ENCODE measurements around the gene APOL1. TPM values are rescaled to one million over a fixed set of nuclear protein-coding genes. Genes with fewer than 3 reads are reported as not detected.
"Not testable (repeated sequence)": the region's sequence is repeated elsewhere in the genome, so short reads cannot be mapped to it uniquely, and the experiment has no call there.

Gene APOL1
- total and polyA plus RNA-seq, 11 donors, result 10.4 to 132 (median 18.1) TPM

DNA sequence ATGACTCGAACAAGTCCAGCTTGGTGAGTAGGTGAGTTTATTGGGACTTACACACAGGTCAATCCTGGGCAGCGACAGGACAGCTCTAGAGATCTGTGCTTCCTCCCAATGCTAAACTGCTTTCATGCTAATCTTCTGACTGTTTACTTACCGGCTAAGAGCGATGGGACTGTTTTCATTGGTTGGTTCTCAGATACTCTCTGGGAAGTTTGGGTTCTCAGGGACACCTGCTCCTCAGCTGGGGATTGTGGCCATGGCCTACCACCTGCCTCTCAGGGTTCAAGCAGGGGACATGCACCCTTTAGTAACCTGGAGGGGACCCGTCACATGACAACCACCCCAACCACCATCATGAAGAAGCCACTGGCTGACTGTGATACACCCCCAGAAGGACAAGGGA lies 26.7 kb upstream of the APOL1 start:
- no peak overlapping the region for H3K27ac ChIP-seq
- H3K9me3 ChIP-seq, result no peaks in the 10 kb centered on the region
- peaks cover 0 to 55% (median 42%) of the 10 kb centered on the region in 9 donors for H3K36me3 ChIP-seq
- no peak for ATAC-seq
- no peak for DNase-seq
- H3K27me3 ChIP-seq, result no peaks in the 10 kb centered on the region
- 86 to 94% (median 92%) methylated on average over 5 of the region's 5 CpGs for WGBS, 4 donors
- H3K4me1 ChIP-seq, result peaks cover 0 to 20% (median 14%) of the 10 kb centered on the region in 12 donors
- TF ChIP-seq, protein P1, sequence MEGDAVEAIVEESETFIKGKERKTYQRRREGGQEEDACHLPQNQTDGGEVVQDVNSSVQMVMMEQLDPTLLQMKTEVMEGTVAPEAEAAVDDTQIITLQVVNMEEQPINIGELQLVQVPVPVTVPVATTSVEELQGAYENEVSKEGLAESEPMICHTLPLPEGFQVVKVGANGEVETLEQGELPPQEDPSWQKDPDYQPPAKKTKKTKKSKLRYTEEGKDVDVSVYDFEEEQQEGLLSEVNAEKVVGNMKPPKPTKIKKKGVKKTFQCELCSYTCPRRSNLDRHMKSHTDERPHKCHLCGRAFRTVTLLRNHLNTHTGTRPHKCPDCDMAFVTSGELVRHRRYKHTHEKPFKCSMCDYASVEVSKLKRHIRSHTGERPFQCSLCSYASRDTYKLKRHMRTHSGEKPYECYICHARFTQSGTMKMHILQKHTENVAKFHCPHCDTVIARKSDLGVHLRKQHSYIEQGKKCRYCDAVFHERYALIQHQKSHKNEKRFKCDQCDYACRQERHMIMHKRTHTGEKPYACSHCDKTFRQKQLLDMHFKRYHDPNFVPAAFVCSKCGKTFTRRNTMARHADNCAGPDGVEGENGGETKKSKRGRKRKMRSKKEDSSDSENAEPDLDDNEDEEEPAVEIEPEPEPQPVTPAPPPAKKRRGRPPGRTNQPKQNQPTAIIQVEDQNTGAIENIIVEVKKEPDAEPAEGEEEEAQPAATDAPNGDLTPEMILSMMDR (IDR thresholded peaks at IDR 0.05), result no peak
- no peak for TF ChIP-seq POLR2A (IDR thresholded peaks at IDR 0.05)
- H3K4me3 ChIP-seq, result no peak overlapping the region
- intact Hi-C loops (cut with DNase I), result loop anchor here in 7 of 10 donors (10.0 kb wide), 4 partner anchors 49 to 81 kb away; no protein-coding TSS in a partner anchor

DNA sequence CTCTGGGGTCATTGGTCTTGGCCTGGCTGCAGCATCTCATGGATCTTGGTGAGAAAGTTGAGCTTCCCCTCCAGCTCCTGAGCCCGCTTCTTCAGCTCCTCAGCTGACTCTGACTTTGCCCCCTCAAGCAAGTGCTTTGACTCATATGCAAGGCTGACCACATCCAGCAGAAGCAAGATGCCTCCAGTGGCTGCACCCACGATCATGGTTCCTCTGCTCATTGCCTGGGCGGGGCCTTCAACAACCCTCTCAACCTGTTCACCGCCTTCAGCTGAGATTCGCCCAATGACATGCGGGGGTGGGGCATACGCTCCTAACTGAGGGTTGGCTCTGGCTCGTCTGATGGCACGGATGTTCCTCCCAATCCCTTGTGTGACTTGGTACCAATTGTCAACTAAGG lies 25.5 kb upstream of the APOL1 start:
- H3K36me3 ChIP-seq, result peaks cover 0 to 67% (median 54%) of the 10 kb centered on the region in 9 donors
- no peak overlapping the region for H3K27ac ChIP-seq
- DNase-seq, result no peak
- intact Hi-C loops (cut with DNase I), result loop anchor here in 7 of 10 donors (10.0 kb wide), 4 partner anchors 47 to 83 kb away; no protein-coding TSS in a partner anchor
- no peak for ATAC-seq
- H3K4me1 ChIP-seq, result peaks cover 0 to 12% (median 8%) of the 10 kb centered on the region in 12 donors
- 88 to 93% (median 91%) methylated on average over 9 of the region's 9 CpGs for WGBS, 4 donors
- H3K9me3 ChIP-seq, result no peaks in the 10 kb centered on the region
- H3K4me3 ChIP-seq, result no peak overlapping the region
- no peak for TF ChIP-seq POLR2A (IDR thresholded peaks at IDR 0.05)
- TF ChIP-seq, protein P1 (IDR thresholded peaks at IDR 0.05), result no peak
- no peaks in the 10 kb centered on the region for H3K27me3 ChIP-seq

DNA sequence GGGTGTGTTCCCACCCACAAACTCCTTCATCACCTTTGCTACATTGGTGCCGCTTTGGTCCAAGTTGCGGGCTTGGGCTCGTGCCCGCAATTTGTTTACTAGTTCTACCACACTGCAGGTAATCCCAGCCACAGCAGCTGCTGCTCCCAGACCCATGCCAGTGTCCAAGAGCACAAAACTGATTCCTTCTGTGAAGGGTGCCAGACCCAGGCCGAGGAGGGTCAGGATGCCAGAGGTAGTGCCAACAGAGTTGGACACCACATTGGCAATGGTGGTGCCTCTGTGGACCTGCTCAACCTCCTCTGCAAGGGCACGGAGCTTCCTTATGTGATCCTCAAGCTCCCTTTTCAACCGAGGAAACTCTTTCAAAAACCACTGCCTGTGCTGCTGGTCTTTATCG lies 25.1 kb upstream of the APOL1 start:
- Histone ChIP-seq H3K9me3 (no peaks in the 10 kb centered on the region), H3K36me3 (peaks cover 0 to 71% (median 59%) of the 10 kb centered on the region in 9 donors), H3K27ac (no peak overlapping the region), H3K4me3 (no peak overlapping the region), H3K27me3 (no peaks in the 10 kb centered on the region), H3K4me1 (peaks cover 0 to 12% (median 8%) of the 10 kb centered on the region in 12 donors)
- ATAC-seq (no peak), DNase-seq (no peak)
- TF ChIP-seq, protein P1 (IDR thresholded peaks at IDR 0.05), result no peak
- intact Hi-C loops (cut with DNase I), result loop anchor here in 7 of 10 donors (10.0 kb wide), 4 partner anchors 47 to 83 kb away; no protein-coding TSS in a partner anchor
- WGBS, 4 donors, result 93% methylated on average over 8 of the region's 8 CpGs

DNA sequence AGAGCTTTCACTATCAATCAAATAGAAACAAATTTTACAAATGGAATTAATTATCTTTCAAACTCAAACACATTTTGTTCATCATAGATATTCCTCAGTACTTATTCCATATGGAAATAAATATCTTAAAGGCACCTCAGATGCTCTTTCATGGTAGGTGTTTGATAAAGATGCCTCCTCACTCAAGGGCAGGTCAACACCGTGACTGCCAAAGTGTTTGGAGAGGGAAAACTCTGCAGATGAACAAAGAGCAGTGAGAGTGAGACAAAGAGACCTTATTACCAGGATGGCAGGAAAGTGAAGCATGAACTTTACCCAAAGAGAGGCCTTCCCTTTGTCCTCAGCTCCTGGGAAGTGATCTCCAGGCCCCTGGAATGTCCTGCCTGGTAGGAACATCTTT lies 24.6 kb upstream of the APOL1 start:
- WGBS, 4 donors, result 59 to 82% (median 72%) methylated on average over 1 of the region's 1 CpG
- not testable (repeated sequence) for H3K27me3 ChIP-seq, H3K4me3 ChIP-seq, ATAC-seq, H3K27ac ChIP-seq, H3K9me3 ChIP-seq, DNase-seq
- intact Hi-C loops (cut with DNase I), result loop anchor here in 7 of 10 donors (10.0 kb wide), 4 partner anchors 46 to 84 kb away; no protein-coding TSS in a partner anchor
- Histone ChIP-seq H3K36me3 (peaks cover 0 to 77% (median 64%) of the 10 kb centered on the region in 9 donors), H3K4me1 (peaks cover 0 to 10% (median 3%) of the 10 kb centered on the region in 12 donors)

DNA sequence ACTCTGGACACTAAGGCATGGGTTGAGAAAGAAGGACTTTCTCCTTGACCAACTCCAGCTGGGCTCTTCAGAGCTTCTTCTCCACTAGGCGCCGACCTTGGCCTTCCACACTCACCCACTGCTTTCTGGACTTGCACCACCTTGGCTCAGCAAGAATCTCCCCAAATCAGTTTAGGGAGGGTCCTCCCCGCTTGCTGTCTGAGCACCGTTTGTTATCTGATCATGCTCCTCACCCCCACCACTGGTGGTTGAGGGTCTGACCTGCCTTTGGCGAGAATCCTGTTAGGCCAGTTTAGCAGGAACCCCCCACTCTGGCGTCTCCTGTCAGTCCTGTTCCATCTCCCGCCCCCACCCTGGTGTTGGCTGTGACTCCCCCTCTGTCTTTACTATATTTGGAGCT lies 24.0 kb upstream of the APOL1 start:
- no peak for TF ChIP-seq POLR2A (IDR thresholded peaks at IDR 0.05)
- TF ChIP-seq, protein P1 (IDR thresholded peaks at IDR 0.05), result no peak
- no peak overlapping the region for H3K27ac ChIP-seq
- H3K4me3 ChIP-seq, result no peak overlapping the region
- peaks cover 0 to 83% (median 70%) of the 10 kb centered on the region in 9 donors for H3K36me3 ChIP-seq
- peaks cover 0 to 8% (median 0%) of the 10 kb centered on the region in 12 donors for H3K4me1 ChIP-seq
- intact Hi-C loops (cut with DNase I), result loop anchor here in 7 of 10 donors (10.0 kb wide), 4 partner anchors 46 to 84 kb away; no protein-coding TSS in a partner anchor
- no peaks in the 10 kb centered on the region for H3K9me3 ChIP-seq
- no peak for ATAC-seq
- 87 to 95% (median 88%) methylated on average over 7 of the region's 7 CpGs for WGBS, 4 donors
- DNase-seq, result no peak
- no peaks in the 10 kb centered on the region for H3K27me3 ChIP-seq

DNA sequence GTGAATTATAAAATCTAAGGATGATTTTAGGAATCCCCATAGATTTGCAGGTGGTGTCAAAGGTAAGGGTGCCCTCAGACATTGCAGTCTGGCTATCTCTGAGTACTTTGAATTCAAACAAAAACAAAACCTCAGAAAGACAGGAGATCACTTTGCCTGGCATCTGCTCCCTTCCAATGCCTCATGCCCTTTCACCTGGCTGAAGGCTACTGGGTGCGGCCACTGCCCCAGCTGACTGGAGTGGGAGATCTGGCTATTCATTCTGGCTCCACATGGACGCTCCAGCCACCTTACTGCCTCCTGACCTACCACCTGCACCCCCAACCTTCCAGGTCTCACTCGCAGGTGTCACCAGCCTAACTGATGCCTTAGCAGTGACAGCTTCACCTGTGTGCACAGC lies 23.3 kb upstream of the APOL1 start:
- H3K9me3 ChIP-seq, DNase-seq, ATAC-seq, H3K27me3 ChIP-seq, H3K4me3 ChIP-seq, H3K27ac ChIP-seq: not testable (repeated sequence)
- intact Hi-C loops (cut with DNase I), result loop anchor here in 7 of 10 donors (10.0 kb wide), 4 partner anchors 45 to 85 kb away; no protein-coding TSS in a partner anchor
- WGBS, 4 donors, result 75 to 100% (median 92%) methylated on average over 3 of the region's 3 CpGs
- Histone ChIP-seq H3K4me1 (peaks cover 0 to 15% (median 5%) of the 10 kb centered on the region in 12 donors), H3K36me3 (peaks cover 0 to 85% (median 71%) of the 10 kb centered on the region in 9 donors)

DNA sequence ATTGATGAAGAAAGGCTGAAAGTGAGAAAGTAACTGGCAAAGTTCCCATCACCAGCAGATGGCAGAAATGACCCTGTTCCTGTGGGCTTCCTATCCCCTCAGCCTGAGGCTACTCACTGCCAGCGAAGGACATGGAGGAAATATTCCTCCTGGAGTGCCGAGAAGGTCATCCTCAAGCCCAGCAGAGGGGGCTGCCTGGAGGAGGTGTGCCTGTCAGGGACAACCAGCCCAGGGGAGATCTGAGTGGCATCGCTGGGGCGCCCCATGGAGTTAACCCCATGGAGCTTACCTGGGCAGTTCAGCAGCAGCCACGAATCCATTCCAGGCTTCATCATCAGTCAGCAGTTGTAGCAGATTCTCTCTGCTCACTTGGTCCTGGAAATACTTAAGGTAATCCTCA lies 21.9 kb upstream of the APOL1 start:
- WGBS, 4 donors, result 69 to 81% (median 75%) methylated on average over 5 of the region's 5 CpGs
- DNase-seq, H3K27me3 ChIP-seq, H3K27ac ChIP-seq, ATAC-seq, H3K4me3 ChIP-seq, H3K9me3 ChIP-seq: not testable (repeated sequence)
- Histone ChIP-seq H3K4me1 (peaks cover 0 to 28% (median 14%) of the 10 kb centered on the region in 12 donors), H3K36me3 (peaks cover 0 to 93% (median 71%) of the 10 kb centered on the region in 9 donors)
- intact Hi-C loops (cut with DNase I), result loop anchor here in 1 of 10 donors (10.0 kb wide), 1 partner anchor 76 kb away; no protein-coding TSS in a partner anchor
